Psoas muscle (tissue), 8 donors: Measurements from ENCODE around the gene RUNX2. TPM values are rescaled to one million over a fixed set of nuclear protein-coding genes. Genes with fewer than 3 reads are reported as not detected.

Experiments used
- ATAC-seq, 4 donors: fragments of 200-7000 bp; cut with Tn5 transposase; one replicate each; pipeline ENCODE4 v1.9.1; 2020; ENCODE audit warnings: moderate library complexity in 3 of 4, mild to moderate bottlenecking in 2 of 4
- DNase-seq, 2 donors: peaks; one replicate each; pipeline ENCODE4 v3.0.0-alpha.2; 2020
- H3K27ac ChIP-seq: fragments of 200-600 bp; one replicate; pipeline ENCODE4 v1.8.0; 2022
- H3K27me3 ChIP-seq, 3 donors: fragments of 200-600 bp in 1 of 3; one replicate each; pipeline versions ENCODE4 v1.6.1 to v1.8.0; 2013 to 2022; ENCODE audit warnings: low read length in 2 of 3, mild to moderate bottlenecking in 2 of 3, moderate library complexity in 1 of 3; ENCODE audit not compliant: insufficient read depth in 3 of 3
- H3K36me3 ChIP-seq, 2 donors: fragments of 200-600 bp in 1 of 2; one replicate each; pipeline versions ENCODE4 v1.6.1 to v1.8.0; 2013 to 2022; ENCODE audit warnings: low read depth in 1 of 2, mild to moderate bottlenecking in 1 of 2, moderate library complexity in 1 of 2; ENCODE audit not compliant: insufficient read depth in 1 of 2
- H3K4me1 ChIP-seq: fragments of 200-600 bp; one replicate; pipeline ENCODE4 v1.8.0; 2022
- H3K4me3 ChIP-seq: fragments of 200-600 bp; one replicate; pipeline ENCODE4 v1.8.0; 2022; ENCODE audit warnings: mild to moderate bottlenecking
- H3K9me3 ChIP-seq: fragments of 200-600 bp; one replicate; pipeline ENCODE4 v1.8.0; 2022
- WGBS, 3 donors: extraction: QIAGEN DNeasy Blood & Tissue Kit; methylation state at CpG; one replicate each; pipeline versions ENCODE4 v1.1.6 to v1.1.7; 2013; 5-methylcytosine and 5-hydroxymethylcytosine counted together
- intact Hi-C, 2 donors: fragments of 100-400 bp; cut with DNase I; formaldehyde crosslinking; loops; one replicate each; pipeline versions ENCODE4 v1.11.0 to v1.14.2; 2022
- polyA plus RNA-seq, 3 donors: library from polyadenylated mRNA; stranded (reverse); fragments of 200-250 nt; gene quantifications; one replicate each; pipeline ENCODE4 v1.2.3, GENCODE V29; 2013
- total RNA-seq, 4 donors: library from RNA; stranded (reverse); fragmentation: NEBNext Ultra II Directional in 2 of 4; extraction: Animal tissue kit (Norgen Biotek cat#: 25700) in 2 of 4; gene quantifications; one replicate each; pipeline versions ENCODE4 v1.2.1 to v1.2.4, GENCODE V29; 2021 to 2023
- TF ChIP-seq, protein P1 (sequence below): fragments of 200-600 bp; IDR thresholded peaks from one replicate; pipeline ENCODE4 v1.8.0; 2022; ENCODE audit warnings: antibody characterized with exemption
- donor health status: healthy with polysubstance abuse.
- donor health status: DM: no; HTN: no; CAD: no; lungs with moderate emphysema.
- donor health status: Bipolar disorder and iron deficiency.
- donor health status: healthy.
- donor health status: DM: yes; HTN: yes; CAD: no.
- donor health status: DM: no; HTN: no; CAD: no.
- donor health status: DM: no; HTN: no; CAD: no.
- donor health status: DM: yes; HTN: yes; CAD: no.

Gene RUNX2
- total and polyA plus RNA-seq, 7 donors, result 0.07 to 0.69 (median 0.21) TPM

DNA sequence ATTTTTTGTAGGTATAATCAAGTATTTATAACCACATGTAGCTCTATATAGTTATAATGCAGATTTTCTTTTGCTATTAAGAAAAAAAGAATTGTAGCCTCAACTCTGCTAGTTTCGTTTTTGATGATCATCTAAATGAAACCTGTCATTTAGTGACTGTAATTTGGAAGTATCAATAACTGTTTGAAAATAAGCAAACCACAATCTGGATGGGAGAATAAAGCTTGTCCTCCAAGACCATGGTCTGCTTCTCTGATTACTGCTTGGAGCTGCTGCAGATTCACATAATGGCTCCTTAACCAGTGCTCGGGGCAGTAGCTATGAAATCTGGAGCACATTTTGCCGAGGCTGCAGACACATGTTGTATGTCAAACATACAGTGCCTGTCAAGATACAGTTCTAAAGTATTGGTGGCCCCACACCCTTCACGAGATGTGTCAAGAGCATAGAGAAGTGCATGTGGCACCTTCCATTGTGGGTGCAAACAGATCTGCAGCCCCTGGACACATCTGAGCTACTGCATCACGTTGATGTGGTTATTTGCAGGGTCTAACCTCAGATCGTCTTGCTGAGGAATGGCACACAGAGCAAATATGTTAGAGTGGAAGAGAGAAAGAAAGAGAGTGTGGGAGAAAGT, 305.3 kb downstream of the RUNX2 start:
- no peaks in the 10 kb centered on the region for H3K27me3 ChIP-seq
- DNase-seq (no peak), ATAC-seq (no peak)
- 78 to 87% (median 82%) methylated on average over 6 of the region's 6 CpGs for WGBS, 3 donors
- H3K4me1 ChIP-seq, result no peaks in the 10 kb centered on the region
- no peaks in the 10 kb centered on the region for H3K36me3 ChIP-seq
- no peaks in the 10 kb centered on the region for H3K9me3 ChIP-seq
- TF ChIP-seq, protein P1, sequence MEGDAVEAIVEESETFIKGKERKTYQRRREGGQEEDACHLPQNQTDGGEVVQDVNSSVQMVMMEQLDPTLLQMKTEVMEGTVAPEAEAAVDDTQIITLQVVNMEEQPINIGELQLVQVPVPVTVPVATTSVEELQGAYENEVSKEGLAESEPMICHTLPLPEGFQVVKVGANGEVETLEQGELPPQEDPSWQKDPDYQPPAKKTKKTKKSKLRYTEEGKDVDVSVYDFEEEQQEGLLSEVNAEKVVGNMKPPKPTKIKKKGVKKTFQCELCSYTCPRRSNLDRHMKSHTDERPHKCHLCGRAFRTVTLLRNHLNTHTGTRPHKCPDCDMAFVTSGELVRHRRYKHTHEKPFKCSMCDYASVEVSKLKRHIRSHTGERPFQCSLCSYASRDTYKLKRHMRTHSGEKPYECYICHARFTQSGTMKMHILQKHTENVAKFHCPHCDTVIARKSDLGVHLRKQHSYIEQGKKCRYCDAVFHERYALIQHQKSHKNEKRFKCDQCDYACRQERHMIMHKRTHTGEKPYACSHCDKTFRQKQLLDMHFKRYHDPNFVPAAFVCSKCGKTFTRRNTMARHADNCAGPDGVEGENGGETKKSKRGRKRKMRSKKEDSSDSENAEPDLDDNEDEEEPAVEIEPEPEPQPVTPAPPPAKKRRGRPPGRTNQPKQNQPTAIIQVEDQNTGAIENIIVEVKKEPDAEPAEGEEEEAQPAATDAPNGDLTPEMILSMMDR, result no peak
- intact Hi-C loops, result no loop called here
- H3K27ac ChIP-seq, result no peak overlapping the region
- H3K4me3 ChIP-seq, result no peak overlapping the region

DNA sequence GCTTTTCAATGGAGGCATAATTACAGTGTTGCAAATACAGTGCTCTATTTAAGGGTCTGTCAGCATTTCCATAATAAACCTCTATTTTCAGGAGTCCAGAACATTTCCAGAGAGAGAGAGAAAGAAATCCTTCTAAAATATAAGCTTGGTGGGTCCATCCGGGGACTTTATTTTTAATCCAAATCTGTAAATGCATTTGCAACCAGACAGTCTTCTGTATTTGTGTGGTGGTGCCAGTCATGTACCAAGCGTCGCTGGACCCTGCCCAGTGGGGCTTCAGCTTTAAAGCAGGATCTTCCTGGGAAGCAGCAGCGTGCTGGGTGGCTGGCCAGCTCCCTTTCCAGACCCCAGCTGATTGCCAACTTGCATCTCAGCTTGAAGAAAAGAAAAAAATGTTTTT, 306.1 kb downstream of the RUNX2 start:
- ATAC-seq (no peak), DNase-seq (no peak)
- Histone ChIP-seq H3K9me3 (no peaks in the 10 kb centered on the region), H3K4me1 (no peaks in the 10 kb centered on the region), H3K27ac (no peak overlapping the region), H3K4me3 (no peak overlapping the region), H3K36me3 (no peaks in the 10 kb centered on the region), H3K27me3 (no peaks in the 10 kb centered on the region)
- 44 to 73% (median 59%) methylated on average over 4 of the region's 4 CpGs for WGBS, 3 donors
- intact Hi-C loops, result no loop called here
- TF ChIP-seq, protein P1, result no peak

DNA sequence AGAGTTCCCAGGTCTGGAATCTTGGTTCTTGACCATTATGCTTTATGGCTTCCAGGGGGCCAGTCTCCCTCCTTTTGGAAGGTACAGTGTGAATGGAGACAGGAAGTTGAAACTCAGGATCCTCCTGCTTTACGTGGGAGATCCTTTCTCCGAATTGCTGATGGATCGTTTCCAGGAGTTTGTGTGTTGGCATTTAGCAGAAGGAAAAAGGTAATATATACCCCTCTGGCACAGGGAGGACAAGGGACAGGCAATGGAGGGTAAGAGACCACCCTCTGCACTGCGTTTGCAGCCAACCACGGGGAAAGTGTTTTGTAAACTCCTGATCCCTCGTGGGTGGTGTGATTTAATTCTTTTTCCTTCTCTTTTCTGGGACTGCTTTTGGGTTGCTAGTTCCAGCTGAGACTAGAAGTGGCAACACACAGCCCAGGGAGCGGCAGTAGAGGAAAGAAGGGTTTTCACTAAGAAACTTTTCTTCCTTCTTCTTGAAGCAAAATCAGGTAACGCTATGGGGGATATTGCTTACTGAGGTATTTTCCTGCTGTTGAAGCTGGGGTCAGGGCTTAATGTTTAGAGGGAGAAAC, 307.2 kb downstream of the RUNX2 start:
- no peak overlapping the region for H3K27ac ChIP-seq
- TF ChIP-seq, protein P1, result no peak
- H3K27me3 ChIP-seq, result no peaks in the 10 kb centered on the region
- no peak overlapping the region for H3K4me3 ChIP-seq
- intact Hi-C loops, result no loop called here
- H3K9me3 ChIP-seq, result no peaks in the 10 kb centered on the region
- no peak for ATAC-seq
- 56 to 68% (median 65%) methylated on average over 8 of the region's 8 CpGs for WGBS, 3 donors
- no peak for DNase-seq
- no peaks in the 10 kb centered on the region for H3K36me3 ChIP-seq
- no peaks in the 10 kb centered on the region for H3K4me1 ChIP-seq

DNA sequence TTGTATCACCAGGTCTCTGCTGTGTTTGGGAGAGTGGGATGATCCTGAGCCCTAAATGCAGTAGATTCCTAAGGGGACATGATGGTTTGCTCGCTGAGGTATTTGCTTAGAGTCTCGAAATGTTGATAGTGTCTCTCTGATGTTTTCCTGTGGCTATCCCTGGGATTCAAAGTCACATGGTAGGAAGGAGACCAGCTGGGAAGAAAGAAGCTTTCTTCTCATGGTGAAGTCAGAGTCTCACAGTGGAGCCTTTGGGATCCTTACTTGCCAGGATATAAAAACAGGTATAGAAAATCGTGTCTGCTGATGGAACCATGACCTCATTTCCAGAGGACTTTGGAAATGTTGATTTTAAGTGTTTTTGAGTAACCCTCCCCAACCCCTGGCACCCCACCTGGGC, 308.9 kb downstream of the RUNX2 start:
- Histone ChIP-seq H3K4me1 (no peaks in the 10 kb centered on the region), H3K9me3 (no peaks in the 10 kb centered on the region), H3K36me3 (no peaks in the 10 kb centered on the region), H3K27me3 (no peaks in the 10 kb centered on the region), H3K27ac (no peak overlapping the region), H3K4me3 (no peak overlapping the region)
- DNase-seq (no peak), ATAC-seq (no peak)
- intact Hi-C loops, result no loop called here
- WGBS, 3 donors, result 78 to 85% (median 81%) methylated on average over 3 of the region's 3 CpGs
- TF ChIP-seq, protein P1, result no peak
